MM.1S (cell line): ENCODE data around the gene CS.
A peak's percentile ranks its signal among the peaks of the same experiment; 100 is the strongest.
"Not testable (repeated sequence)": the region's sequence is repeated elsewhere in the genome, so short reads cannot be mapped to it uniquely, and the experiment has no call there.

Source experiments
- DNase-seq: peaks from one replicate; pipeline ENCODE4 v3.0.0-alpha.2; 2015
- H2AFZ ChIP-seq: fragments of 300-600 bp; sonication (generic); 2 replicates; pipeline ENCODE4 v1.6.0; 2016; ENCODE audit warnings: antibody characterized with exemption, low read length
- H3F3A ChIP-seq: fragments of 300-600 bp; sonication (generic); 2 replicates; pipeline ENCODE4 v1.6.1; 2016; ENCODE audit warnings: mild to moderate bottlenecking, antibody characterized with exemption, low read length, moderate library complexity, mixed read lengths; ENCODE audit not compliant: insufficient read depth
- H3K27ac ChIP-seq: fragments of 300-600 bp; sonication (generic); 2 replicates; pipeline ENCODE4 v1.5.1; 2016; ENCODE audit warnings: mild to moderate bottlenecking, low read length
- H3K27me3 ChIP-seq: fragments of 300-600 bp; sonication (generic); replicated peaks from 2 replicates; pipeline ENCODE4 v1.6.0; 2016; ENCODE audit warnings: low read length; ENCODE audit not compliant: insufficient read depth
- H3K36me3 ChIP-seq: fragments of 300-600 bp; sonication (generic); replicated peaks from 2 replicates; pipeline ENCODE4 v1.6.1; 2016; ENCODE audit warnings: mild to moderate bottlenecking, low read length, mixed read lengths; ENCODE audit not compliant: insufficient read depth
- H3K4me1 ChIP-seq: fragments of 300-600 bp; sonication (generic); 2 replicates; pipeline ENCODE4 v1.6.1; 2016; ENCODE audit warnings: low read length, mixed read lengths
- H3K4me2 ChIP-seq: fragments of 300-600 bp; sonication (generic); 2 replicates; pipeline ENCODE4 v1.6.0; 2016; ENCODE audit warnings: low read depth, low read length
- H3K4me3 ChIP-seq: fragments of 300-600 bp; sonication (generic); 2 replicates; pipeline ENCODE4 v1.5.1; 2016; ENCODE audit warnings: low read length, mixed read lengths
- H3K79me2 ChIP-seq: fragments of 300-600 bp; sonication (generic); 2 replicates; pipeline ENCODE4 v1.6.1; 2016; ENCODE audit warnings: mixed run types, low read length, mixed read lengths
- H3K9ac ChIP-seq: fragments of 300-600 bp; sonication (generic); 2 replicates; pipeline ENCODE4 v1.6.1; 2016; ENCODE audit warnings: low read length, mixed read lengths
- H3K9me2 ChIP-seq: fragments of 300-600 bp; sonication (generic); replicated peaks from 2 replicates; pipeline ENCODE4 v1.6.1; 2016; ENCODE audit warnings: mild to moderate bottlenecking, low read length, mixed read lengths; ENCODE audit not compliant: insufficient read depth
- H3K9me3 ChIP-seq: fragments of 300-600 bp; sonication (generic); replicated peaks from 2 replicates; pipeline ENCODE4 v1.6.1; 2016; ENCODE audit warnings: mild to moderate bottlenecking, low read length, mixed read lengths; ENCODE audit not compliant: insufficient read depth
- H4K20me1 ChIP-seq: fragments of 300-600 bp; sonication (generic); 2 replicates; pipeline ENCODE4 v1.6.1; 2016; ENCODE audit warnings: mild to moderate bottlenecking, low read length, moderate library complexity, mixed read lengths; ENCODE audit not compliant: insufficient read depth
- EZH2 ChIP-seq: fragments of 300-600 bp; sonication (generic); optimal IDR thresholded peaks from 2 replicates; pipeline ENCODE3; 2017; ENCODE audit warnings: low read depth, mild to moderate bottlenecking, antibody characterized with exemption, low read length, mixed read lengths
- EZH2phosphoT487 ChIP-seq: fragments of 300-600 bp; sonication (generic); IDR thresholded peaks from 2 replicates; pipeline ENCODE4 v1.6.1; 2018; ENCODE audit warnings: antibody characterized with exemption, low read length
- TF ChIP-seq, protein P1 (sequence below): fragments of 300-600 bp; sonication (generic); IDR thresholded peaks from 2 replicates; pipeline ENCODE4 v1.5.1; 2016; ENCODE audit warnings: antibody characterized with exemption, low read length, mixed read lengths

CS gene

DNA sequence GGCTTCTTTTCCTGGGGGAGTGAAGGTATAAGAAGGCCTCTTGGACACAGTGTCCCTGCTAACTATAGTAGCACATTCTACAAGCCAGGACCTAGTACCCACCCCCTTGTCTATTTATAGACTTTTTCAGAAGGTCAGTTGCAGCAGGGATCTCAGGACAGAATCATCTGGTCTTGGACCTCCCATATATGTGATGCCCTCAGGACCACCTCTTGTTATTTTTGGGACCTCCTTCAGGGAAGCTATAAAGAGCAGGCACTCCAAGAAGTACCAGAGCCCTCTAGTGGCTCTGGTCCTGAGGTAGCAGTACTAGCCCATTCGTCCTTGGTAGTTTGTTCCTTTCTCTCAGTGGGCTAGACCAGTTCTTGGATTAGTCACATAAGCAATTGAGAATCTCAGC, 29.1 kb downstream of the CS start:
- Histone ChIP-seq H3K27ac (no peak overlapping the region), H3K4me3 (no peak overlapping the region), H3K36me3 (peaks cover 16% of the 10 kb centered on the region), H3K79me2 (no peaks in the 10 kb centered on the region), H3K9me3 (no peaks in the 10 kb centered on the region), H3K9me2 (no peaks in the 10 kb centered on the region), H2AFZ (no peak overlapping the region), H3K4me2 (no peak overlapping the region), H3K27me3 (no peaks in the 10 kb centered on the region), H4K20me1 (no peaks in the 10 kb centered on the region), H3K9ac (no peak overlapping the region), H3K4me1 (peaks cover 4% of the 10 kb centered on the region; the same call in 1 of the 2 replicates), H3F3A (peaks cover 33% of the 10 kb centered on the region)
- no peak for TF ChIP-seq EZH2phosphoT487
- TF ChIP-seq, protein P1, sequence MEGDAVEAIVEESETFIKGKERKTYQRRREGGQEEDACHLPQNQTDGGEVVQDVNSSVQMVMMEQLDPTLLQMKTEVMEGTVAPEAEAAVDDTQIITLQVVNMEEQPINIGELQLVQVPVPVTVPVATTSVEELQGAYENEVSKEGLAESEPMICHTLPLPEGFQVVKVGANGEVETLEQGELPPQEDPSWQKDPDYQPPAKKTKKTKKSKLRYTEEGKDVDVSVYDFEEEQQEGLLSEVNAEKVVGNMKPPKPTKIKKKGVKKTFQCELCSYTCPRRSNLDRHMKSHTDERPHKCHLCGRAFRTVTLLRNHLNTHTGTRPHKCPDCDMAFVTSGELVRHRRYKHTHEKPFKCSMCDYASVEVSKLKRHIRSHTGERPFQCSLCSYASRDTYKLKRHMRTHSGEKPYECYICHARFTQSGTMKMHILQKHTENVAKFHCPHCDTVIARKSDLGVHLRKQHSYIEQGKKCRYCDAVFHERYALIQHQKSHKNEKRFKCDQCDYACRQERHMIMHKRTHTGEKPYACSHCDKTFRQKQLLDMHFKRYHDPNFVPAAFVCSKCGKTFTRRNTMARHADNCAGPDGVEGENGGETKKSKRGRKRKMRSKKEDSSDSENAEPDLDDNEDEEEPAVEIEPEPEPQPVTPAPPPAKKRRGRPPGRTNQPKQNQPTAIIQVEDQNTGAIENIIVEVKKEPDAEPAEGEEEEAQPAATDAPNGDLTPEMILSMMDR: peak; percentile 42
- no peak for TF ChIP-seq EZH2
- DNase-seq: no peak

DNA sequence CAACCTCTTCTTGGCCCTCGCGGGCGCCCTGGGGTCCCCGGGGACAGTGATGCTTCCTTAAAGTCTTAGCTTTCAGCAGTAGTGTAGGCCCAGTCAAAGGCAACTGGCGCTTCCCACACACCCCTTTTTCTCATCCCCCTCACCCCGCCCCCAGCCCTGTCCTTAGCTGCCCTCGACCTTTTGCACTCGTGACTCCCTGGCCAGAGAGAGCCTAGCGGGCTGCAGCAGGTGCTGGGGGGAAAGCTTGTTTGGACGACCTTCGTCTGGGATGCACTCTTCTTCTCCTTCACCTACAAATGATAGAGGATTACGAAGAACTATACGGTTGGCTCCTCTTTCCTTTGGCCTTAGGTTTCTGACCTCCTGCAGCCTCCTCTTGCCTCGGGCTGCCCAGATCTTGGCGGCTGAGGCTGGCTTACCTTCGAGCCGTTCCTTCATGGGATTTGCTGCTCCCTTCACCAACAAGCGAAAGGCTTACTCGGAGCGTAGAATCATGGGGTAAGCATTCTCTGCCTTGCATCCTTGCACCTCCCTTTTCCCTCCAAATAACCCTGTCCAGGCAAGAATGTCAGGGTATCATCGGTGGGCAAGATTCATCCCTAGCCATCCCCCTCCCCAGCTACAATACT, 32.6 kb downstream of the CS start:
- no peaks in the 10 kb centered on the region for H3K79me2 ChIP-seq
- H3K9me3 ChIP-seq: no peaks in the 10 kb centered on the region
- no peaks in the 10 kb centered on the region for H4K20me1 ChIP-seq
- H3K36me3 ChIP-seq: no peaks in the 10 kb centered on the region
- H3K4me1 ChIP-seq: peaks cover 4% of the 10 kb centered on the region; the same call in 1 of the 2 replicates
- TF ChIP-seq EZH2phosphoT487 (no peak), EZH2 (no peak)
- TF ChIP-seq, protein P1: no peak
- no peak overlapping the region; the same call in 1 of the 2 replicates for H3K27ac ChIP-seq
- no peak for DNase-seq
- peak overlapping the region; percentile 70 for H2AFZ ChIP-seq
- H3K4me3 ChIP-seq: peak overlapping the region; percentile 86
- no peaks in the 10 kb centered on the region for H3K9me2 ChIP-seq
- peak overlapping the region; percentile 87 for H3K4me2 ChIP-seq
- peaks cover 33% of the 10 kb centered on the region for H3F3A ChIP-seq
- no peaks in the 10 kb centered on the region for H3K27me3 ChIP-seq
- peak overlapping the region; percentile 40; the same call in 1 of the 2 replicates for H3K9ac ChIP-seq

DNA sequence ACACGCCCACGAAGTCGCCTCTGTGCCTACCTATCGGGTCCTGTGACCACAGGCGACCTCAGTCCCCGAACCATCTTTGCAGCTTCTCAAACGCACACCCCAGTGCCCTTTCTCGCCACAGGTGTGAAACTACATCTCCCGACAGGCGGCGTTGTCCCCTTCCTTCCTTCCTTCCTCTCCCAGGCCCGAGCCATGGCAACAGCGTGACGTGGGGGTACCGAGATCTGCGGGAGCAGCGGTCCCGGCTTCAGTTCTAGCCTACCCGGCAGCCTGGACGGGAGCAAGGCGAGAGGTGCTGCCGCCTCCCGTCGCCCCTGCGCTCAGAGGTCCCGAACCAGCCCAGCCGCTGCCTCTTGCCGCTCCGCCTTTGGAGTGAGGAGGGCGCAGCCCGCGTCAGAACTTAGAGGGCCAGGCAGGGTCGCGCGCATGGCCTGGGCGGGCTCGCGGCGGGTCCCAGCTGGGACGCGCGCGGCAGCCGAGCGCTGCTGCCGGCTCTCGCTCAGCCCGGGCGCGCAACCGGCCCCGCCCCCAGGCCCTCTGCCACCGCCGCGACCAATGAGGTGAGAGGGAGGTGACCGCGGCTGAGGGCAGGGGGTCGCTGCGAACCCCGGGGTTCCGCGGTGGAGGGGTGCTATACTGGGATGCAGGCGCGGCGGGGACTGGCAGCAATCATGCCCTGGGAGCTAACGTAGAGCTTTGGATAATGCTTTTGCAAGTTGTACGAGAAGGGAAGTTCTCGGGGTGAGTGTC, 33.3 kb downstream of the CS start, which contains the start of gene COQ10A:
TSS of gene COQ10A (plus strand) at position 250 of the 750 bp plus-strand sequence. CDS start at position 427, 177 bp downstream.
- no peaks in the 10 kb centered on the region for H4K20me1 ChIP-seq
- H3F3A ChIP-seq: peaks cover 33% of the 10 kb centered on the region
- peak; percentile 80 for DNase-seq
- no peaks in the 10 kb centered on the region for H3K27me3 ChIP-seq
- peak within 1 kb of the TSS; percentile 87 for H3K9ac ChIP-seq
- peaks cover 4% of the 10 kb centered on the region; the same call in 1 of the 2 replicates for H3K4me1 ChIP-seq
- H3K79me2 ChIP-seq: no peaks in the 10 kb centered on the region
- H3K27ac ChIP-seq: peak within 1 kb of the TSS; percentile 86
- H3K9me2 ChIP-seq: no peaks in the 10 kb centered on the region
- TF ChIP-seq EZH2phosphoT487 (no peak), EZH2 (no peak)
- TF ChIP-seq, protein P1: peak; percentile 50
- H3K4me2 ChIP-seq: peak within 1 kb of the TSS; percentile 87
- H3K36me3 ChIP-seq: no peaks in the 10 kb centered on the region
- H2AFZ ChIP-seq: peak within 1 kb of the TSS; percentile 86
- H3K9me3 ChIP-seq: no peaks in the 10 kb centered on the region
- peak within 1 kb of the TSS; percentile 86 for H3K4me3 ChIP-seq

DNA sequence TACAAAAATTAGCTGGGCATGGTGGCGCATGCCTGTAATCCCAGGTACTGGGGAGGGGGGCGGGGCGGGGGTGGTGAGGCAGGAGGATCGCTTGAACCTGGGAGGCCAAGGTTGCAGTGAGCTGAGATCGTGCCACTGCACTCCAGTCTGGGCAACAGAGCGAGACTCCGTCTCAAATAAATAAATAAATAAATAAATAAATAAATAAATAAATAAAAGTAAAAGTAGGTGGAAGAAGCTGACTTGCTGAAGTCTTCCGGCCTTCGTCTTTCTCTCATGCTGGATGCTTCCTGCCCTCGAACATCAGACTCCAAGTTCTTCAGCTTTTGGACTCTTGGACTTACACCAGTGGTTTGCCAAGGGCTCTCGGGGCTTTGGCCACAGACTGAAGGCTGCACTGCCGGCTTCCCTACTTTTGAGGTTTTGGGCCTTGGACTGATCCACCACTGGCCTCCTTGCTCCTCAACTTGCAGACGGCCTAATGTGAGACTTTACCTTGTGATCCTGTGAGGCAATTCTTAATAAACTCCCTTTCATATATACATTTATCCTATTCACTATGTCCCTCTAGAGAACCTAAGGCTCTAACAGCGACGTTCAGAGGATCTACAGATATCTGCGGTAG, 34.0 kb downstream of the CS start:
- H3K36me3 ChIP-seq, H4K20me1 ChIP-seq, H3K9me3 ChIP-seq, DNase-seq, H3K27me3 ChIP-seq, H3K9me2 ChIP-seq, H3K79me2 ChIP-seq, H3K4me1 ChIP-seq: not testable (repeated sequence)
- Histone ChIP-seq H2AFZ (peak overlapping the region; percentile 86), H3K4me3 (peak overlapping the region; percentile 86), H3F3A (peaks cover 29% of the 10 kb centered on the region), H3K27ac (peak overlapping the region; percentile 86; the same call in 1 of the 2 replicates), H3K4me2 (peak overlapping the region; percentile 74), H3K9ac (peak overlapping the region; percentile 87; the same call in 1 of the 2 replicates)

DNA sequence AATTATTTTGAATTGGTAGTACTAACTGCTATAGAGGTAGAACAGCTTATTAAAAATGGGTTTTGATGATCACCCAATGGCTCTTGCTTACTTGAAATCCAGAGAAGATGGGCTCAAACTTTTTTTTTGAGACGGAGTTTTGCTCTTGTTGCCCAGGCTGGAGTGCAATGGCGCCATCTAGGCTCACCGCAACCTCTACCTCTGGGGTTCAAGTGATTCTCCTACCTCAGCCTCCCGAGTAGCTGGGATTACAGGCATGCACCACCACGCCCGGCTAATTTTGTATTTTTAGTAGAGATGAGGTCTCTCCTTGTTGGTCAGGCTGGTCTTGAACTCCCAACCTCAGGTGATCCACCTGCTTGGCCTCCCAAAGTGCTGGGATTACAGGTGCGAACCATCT, 37.2 kb downstream of the CS start:
- not testable (repeated sequence) for DNase-seq, H3K4me2 ChIP-seq, H3K9me2 ChIP-seq, H2AFZ ChIP-seq, H4K20me1 ChIP-seq, H3K9ac ChIP-seq, H3K4me3 ChIP-seq, H3K4me1 ChIP-seq, H3K27ac ChIP-seq, H3K9me3 ChIP-seq, H3K79me2 ChIP-seq, H3K27me3 ChIP-seq, H3K36me3 ChIP-seq, H3F3A ChIP-seq
